Pulmonary artery endothelial cell (primary cell): ENCODE measurements around the gene PTPN14. TPM values are rescaled to one million over a fixed set of nuclear protein-coding genes. Genes with fewer than 3 reads are reported as not detected.
"Not testable (repeated sequence)": the region's sequence is repeated elsewhere in the genome, so short reads cannot be mapped to it uniquely, and the experiment has no call there.

Experiments
- DNase-seq: peaks from one replicate; pipeline ENCODE4 v3.0.0-alpha.2; 2011; ENCODE audit warnings: low read depth, low spot score
- total RNA-seq: library from RNA; depleted of rRNA; stranded (reverse); fragments of >200 nt; gene quantifications from 2 replicates; pipeline ENCODE4 v1.2.3, GENCODE V29; 2014

The PTPN14 gene
- 56.0 and 58.9 TPM in 2 replicates for total RNA-seq

DNA sequence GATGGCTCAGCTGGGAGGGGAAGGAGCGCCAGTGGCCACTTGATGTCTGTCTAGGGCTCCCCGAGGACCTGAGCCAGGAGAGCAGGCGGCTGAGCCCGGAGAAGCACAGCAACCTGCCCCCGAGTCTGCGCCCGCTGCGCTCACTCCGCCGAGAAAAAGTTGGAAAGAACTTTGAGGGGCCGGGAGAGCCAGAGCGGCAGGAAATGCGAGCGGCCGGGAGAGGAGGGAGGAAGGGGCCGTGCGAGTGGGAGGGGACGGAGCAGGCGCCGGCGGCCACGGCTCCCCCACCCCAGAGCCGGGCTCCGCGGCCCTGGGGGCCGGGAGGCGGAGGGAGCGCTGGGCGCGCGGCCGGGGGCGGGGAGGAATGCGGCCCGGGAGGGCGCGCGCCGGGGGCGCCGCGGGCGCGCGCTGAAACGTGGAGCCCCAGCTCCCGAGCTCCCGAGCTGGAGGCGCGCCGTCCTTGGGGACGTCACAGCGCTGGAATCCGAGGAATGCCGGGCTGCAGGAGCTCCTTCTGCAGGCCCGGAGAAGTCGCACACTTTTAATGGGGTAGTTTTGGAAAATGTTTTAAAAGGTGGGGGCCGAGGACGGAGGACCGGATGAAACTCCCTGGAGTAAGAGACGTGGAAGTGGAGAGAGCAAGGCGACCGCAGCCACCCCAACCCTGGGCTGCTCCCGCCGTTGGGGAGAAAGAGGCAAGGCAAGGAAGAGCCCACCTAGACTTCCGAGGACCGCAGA, at the start of gene PTPN14:
TSS of gene PTPN14 (minus strand) at position 167 of the 738 bp plus-strand sequence. CDS start 86,799 bp downstream, outside the sequence.
- DNase-seq, result peak; percentile 87

DNA sequence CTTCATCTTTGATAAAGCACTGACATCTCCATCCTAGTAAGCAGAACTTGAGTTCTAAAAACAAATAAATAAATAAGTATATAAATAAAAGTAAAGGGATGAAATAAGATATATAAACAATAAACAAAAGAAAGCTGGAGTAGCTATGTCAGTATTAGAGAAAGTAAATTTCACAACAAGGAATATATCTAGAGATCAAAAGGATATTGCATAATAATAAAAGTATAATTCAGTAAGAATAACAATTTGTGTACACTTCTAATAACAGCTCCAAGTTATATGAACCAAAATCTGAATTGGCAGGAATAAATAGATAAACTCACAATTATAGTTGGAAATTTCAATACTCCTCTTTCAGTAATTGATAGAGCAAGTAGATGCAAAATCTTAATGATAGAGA, 41.8 kb upstream of the PTPN14 start:
- no peak for DNase-seq

DNA sequence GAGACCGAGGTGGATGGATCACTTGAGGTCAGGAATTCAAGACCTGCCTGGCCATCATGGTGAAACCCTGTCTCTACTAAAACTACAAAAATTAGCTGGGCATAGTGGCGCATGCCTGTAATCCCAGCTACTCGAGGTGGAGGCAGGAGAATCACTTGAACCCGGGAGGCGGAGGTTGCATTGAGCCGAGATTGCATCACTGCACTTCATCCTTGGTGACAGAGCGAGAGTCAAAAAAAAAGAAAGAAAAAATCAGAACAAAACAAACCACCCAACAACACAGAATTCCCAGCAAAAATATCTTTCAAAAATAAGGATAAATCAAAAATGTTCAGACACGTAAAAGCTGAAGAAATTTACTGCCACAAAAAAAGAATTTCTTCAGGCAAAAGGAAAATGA, 40.5 kb upstream of the PTPN14 start:
- not testable (repeated sequence) for DNase-seq

DNA sequence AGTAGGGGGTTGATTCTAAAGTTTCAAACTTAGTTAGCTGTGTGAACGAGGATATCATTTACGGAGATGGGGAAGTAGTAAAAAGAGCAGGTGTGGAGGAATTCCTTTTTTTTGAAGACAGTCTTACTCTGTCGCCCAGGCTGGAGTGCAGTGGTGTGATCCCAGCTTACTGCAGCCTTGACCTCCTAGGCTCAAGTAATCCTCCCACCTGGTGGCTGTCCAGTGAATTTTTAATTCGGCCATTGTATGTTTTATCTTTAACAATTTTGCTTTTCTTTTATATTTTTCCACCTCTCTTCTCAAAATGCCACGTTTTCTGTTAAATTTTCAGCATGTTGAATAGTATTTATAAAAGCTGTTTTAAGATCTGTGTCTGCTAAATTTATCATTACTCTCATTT, 39.3 kb upstream of the PTPN14 start:
- no peak for DNase-seq

DNA sequence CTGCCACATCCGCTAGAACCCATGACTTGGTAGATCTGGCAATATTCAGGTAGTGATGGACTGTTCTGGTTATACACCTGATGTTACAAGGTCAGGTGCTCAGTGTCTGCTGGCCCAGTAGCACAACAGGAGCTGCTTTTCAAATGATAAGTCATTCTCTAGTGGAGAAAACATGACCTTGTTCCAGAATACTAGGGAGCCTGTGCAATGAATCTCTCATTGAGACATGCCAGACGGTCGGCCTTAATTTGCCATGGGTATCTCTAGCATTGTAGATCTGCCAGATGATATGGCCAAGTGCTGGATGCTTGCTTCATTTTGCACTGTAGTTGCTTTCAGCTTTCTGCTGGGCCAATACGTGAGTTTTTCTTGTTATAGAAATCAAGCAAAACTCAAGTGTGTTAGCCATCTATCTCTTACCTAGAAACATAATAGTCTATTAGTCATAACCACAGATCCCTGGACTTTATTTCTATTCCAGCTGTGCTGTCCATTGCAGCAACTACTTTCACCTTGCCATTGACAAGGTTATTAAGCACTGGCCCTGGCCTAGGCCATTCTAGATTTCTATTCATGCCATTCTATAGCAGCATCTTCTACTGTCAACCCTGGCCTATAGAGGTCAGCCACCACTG, 37.7 kb upstream of the PTPN14 start:
- no peak for DNase-seq

DNA sequence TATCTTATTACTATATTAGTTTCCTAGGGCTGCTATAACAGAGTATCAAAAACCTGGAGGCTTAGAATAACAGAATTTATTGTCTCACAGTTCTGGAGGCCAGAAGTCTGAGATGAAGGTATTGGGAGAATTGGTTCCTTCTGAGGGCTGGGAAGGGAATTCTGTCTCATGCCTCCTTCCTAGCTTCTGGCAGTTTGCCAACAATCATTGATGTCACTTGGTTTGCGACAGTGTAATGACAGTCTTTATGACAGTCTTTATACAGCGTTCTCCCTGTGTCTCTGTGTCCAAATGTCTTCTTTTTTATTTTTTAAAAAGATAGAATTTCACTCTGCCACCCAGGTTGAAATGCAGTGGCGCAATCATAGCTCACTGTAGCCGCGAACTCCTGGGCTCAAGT, 35.8 kb upstream of the PTPN14 start:
- DNase-seq, result no peak

DNA sequence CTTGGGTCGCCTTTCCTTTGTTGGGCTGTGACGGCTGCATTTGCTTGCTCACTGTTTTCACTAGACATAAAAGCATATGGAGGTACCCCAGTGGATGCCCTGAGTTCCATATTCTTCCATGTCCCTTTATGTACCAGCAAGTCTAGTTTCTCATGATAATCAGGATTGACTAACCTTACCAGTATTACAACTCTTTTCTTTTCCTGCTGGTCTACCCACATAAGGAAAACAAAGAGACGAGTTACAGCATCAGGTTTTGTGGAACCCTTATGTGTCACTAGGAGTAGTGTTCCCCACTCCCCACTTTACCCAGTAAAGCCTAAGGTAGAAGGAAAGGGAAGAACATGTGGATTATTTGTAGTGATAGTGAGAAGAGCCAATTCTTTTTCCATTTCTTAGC, 35.2 kb upstream of the PTPN14 start:
- no peak for DNase-seq

DNA sequence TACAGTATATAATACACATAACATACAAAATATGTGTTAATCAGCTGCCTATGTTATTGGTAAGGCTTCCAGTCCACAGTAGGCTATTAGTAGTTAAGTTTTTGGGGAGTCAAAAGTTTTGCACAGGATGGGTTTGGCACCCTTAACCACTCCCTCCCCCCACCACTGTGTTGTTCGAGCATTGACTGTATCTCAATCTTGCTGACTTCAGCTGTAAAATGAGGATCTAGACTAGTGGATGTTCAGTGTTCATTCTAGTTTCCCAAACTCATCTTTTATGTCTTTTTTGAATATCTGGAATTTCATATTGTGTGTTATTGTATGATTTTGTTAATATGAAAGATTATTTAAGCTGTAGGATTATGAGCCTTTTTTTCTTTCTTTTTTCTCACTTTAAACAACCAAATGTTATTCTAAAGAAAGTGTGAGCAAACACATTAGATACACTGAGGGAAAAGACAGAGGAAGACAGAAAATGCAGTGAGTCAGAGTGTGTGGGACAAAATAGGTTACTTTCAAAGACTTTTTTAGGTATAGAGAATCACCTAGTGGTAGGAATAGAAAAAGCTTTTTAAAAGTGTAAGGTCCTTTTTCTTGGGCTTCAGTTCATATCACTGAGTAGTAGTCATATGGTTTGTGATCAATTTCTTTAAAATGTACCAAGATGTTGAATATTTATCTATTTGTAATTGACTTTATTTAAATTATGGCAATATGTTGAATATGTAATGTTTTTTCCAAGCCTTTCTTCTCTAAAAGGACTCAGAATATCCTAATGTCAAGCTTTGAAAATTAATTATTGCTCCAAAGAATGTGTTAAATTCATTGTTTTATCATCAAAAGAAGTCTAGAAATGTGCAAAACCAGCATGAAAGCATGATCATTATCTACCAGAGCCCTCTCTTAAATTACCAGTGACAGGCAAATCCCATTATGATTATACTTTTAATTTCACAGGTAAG, 33.7 kb upstream of the PTPN14 start:
- DNase-seq, result no peak

DNA sequence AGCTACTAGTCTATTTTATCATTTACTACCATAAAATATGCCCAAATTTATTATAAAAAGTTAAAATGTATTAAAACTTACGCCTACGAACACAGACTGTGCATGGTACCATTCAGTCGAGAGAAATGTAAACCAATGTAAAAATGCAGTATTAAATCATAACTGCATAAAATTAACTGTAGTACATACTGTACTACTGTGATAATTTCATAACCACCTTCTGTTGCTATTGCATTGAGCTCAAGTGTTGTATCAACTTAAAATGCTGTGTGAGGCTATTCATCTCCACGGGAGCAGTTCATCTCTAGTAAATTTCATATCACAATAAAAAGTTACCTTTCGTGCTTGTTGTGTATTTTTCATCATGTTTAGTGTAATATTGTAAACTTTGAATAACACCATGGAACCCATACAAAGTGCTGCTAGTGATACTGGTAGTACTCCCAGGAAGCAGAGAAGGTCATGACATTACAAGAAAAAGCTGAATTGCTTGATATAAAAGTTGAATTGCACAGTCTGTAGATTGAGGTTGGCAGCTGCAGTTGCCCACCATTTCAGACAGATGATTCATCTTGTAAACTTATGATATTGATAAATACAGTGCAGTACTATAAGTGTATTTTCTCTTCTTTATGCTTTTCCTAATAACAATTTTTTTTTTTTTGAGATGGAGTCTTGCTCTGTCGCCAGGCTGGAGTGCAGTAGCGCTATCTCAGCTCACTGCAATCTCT, 32.6 kb upstream of the PTPN14 start:
- no peak for DNase-seq

DNA sequence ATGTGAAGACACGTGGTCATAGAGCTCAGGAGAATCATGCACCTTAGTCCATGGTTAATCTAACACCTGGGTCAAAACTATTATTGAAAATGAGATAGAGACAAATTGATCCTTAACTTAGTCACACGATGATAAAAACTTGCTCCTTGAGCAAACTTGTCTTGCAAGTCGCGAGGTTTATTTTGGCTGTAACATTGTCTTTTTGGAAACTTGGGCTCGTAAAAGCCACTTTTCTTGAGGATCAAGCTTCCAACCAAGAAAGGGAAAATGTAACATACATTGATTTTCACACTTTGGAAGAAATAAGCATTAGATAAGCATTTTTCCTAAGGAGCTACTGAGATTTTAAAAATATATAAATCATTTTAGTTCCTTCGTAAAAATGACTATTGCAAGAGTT, 31.7 kb upstream of the PTPN14 start:
- no peak for DNase-seq

DNA sequence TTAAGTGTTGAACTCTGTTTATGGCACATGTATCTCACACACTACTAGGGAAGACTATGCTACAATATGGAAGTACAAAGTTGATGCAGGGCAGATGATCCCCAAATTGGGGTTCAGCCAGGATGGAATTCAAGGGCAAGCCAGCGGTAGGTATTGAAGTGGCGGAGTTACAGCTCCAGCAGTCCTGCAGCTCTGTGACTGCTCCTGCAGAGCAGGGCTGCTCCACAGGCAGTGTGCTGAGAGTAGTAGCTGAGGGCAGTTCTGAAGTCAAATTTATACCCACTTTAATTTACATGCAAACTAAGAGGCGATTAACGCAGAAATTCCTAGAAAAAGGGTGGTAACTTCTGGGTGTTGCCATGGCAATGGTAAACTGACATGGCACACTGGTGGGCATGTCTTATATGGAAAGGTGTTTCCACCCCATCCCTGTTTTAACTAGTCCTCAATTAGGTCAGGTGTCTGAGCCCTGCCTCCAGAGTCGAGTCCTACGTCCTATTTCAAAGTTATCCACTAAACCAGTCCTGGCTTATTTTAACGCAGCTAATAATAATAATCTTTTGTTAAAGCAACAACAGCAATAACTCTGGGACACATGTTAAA, 31.0 kb upstream of the PTPN14 start:
- no peak for DNase-seq

DNA sequence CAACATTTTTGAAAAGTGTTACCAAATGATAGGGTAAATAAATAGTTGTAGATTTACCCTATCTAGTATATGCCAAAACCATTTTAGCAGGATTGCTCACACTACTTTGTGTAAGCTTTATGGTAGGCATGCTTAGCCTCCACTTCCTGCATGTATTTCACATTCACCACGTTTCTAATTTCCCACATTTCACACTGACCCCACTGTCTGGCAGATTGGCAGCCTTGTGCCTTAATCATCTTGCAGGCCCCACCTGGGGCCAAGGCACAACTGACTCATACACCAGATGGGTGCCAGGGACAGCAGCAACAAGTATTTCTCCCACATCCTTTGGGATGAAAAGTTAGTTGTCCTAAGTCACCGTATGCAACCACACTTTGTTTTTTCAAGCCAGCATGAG, 30.4 kb upstream of the PTPN14 start:
- DNase-seq, result no peak

DNA sequence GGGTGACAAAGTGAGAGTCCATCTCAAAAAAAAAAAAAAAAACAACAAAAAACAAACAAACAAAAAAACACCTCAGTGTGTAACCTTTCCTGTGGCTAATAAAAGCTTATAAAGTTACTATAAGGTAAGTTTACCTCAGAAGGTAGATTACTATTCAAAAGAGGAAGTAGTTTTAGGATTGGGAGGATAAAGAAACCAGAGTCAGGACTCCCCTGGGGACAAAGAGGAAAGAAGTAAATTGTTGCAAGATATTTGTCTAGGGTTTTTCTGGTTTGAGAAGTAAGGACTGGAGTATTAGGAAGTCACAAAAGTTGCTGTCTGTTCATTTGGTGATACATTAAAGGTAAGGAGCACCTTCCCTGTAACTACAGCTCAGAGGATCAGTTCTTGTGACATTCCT, 27.8 kb upstream of the PTPN14 start:
- no peak for DNase-seq

DNA sequence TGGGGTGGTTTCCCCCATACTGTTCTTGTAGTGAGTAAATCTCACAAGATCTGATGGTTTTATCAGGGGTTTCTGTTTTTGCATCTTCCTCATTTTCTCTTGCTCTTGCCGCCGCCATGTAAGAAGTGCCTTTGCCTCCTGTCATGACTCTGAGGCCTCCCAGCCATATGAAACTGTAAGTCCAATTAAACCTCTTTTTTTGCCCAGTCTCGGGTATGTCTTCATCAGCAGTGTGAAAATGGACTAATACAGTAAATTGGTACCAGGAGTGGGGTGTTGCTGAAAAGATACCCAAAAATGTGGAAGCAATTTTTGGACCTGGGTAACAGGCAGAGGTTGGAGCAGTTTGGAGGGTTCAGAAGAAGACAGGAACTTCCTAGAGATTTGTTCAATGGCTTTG, 24.7 kb upstream of the PTPN14 start:
- DNase-seq, result not testable (repeated sequence)

DNA sequence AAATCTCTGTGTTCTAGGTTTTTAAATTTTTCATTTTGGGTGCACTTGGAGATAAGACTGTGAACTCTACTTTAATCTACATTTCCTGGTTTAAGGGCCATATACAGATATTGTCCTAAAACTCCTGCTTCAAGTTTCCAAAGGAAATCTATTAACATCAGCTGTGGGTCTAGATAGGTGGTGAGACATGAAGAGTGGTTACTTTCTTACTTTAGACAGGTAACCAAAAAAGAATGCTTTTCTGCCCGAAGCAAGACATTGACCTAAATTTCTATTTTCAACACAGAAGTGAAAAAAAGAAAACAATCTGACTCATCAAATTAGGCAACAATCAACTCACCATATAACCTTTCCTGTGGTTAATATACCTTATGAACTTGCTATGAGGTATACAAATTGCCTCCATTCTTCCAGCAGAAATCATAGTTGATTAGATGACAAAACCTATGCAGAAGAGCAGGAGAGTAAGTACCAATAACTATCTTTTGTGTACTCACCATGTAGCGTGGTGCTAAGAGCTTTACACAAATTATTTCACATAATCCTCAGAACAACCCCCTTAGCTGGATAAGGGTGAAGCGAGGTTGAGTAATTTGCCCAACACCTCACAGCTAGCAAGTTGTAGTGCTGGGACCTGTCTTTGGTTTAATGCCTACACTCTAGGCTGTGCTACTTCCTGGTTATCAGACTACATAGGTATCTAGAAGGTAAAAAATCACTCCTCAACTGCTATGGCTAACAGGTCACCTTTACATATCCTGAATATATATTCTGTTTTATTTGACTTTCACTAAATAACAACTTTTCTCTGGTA, 23.4 kb upstream of the PTPN14 start:
- DNase-seq, result no peak

DNA sequence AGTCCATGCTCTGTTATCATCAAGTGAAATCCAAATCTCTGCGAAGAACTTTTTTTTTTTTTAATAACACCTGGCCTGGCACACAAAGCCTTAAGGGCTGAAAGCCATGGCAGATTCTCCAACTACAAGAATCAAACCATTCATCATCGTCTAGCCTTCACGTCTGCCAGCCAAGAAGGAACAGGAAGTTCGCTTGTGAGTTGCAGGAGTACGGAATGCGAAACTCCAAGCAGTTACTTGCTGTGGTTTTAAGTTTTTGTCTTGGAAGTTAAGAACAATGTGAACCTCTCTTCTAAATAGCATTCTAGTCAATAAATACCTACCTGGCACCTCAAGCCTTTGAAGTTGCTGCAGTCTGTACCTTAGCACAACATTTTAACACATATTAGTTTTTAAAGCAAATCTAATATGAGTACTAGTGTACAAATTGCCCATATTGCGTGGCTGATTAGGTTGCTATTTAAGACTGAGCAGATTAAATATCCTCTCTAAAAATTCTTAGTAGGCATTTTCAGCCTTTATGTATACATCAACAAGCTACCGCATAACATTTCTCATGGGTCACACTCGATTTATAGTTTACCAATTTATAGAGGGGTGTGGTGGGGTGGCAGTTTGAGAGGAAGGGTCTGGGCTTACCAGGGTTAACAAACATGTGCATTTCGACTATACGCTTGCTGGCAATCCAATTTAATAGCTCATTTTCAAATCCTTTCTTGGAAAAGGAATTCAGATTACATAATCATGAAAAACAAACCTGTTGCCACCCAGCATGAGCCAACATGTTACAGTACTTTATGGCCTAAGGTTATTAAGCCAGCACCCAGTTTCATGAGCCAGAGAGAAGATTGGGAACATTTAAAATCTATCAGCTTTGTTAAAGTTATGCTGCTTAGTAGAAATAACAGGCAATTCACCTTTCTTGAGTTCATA, 22.2 kb upstream of the PTPN14 start:
- no peak for DNase-seq

DNA sequence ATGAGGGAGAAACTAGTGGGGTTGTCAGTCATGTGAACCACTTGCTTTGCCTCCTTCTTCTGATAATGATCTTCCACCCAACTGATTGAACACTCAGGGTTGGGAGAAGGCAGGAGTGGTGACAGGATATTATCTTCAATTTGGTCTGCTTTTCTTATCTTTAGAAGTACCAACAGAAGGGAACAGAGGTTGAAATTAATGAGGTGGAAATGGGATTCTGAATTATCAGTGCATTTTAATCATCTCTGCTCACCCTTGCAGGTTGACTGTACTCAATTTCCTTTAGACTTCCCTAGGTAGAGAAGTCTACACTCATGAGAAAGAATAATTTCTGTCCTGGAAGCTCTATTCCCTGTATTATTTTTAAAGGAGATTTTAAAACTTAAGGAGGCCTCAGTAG, 19.9 kb upstream of the PTPN14 start:
- no peak for DNase-seq

DNA sequence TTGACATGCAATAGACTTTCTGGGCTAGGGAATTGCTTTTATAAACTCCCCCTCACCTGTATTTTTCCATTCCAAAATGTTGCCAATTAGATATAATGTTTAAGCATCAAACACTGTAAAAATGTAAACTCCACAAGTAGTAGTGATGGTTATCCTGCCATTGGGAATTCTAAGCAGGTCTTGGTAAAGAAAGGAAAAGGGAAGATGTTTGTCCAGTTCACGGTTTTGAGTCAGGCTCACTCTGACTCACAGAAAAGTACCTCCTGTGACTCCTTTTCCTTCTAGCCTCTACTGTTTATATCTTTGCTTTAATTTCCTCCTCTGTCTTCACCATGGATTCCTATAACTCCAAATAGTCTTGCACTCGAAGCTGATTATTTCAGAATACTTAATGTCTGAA, 19.0 kb upstream of the PTPN14 start:
- DNase-seq, result no peak
